Measurements from ENCODE around the gene HACD4. TPM values are rescaled to one million over a fixed set of nuclear protein-coding genes. Genes with fewer than 3 reads are reported as not detected.

HACD4 gene
- total and polyA plus RNA-seq, 9 of the 15 experiments (the other 6 are each of a cell fraction or from before 2014, with no cell fraction given): 0.02 TPM; not detected in 8

- TF ChIP-seq UBTF (IDR thresholded peaks at IDR 0.05; ENCODE audit: borderline replicate concordance in 1 of 2, low read depth in 2 of 2, low read length in 2 of 2): no peak
- TF ChIP-seq ZNF609 (CRISPR knock-in tag; IDR thresholded peaks at IDR 0.05; ENCODE audit: borderline replicate concordance): no peak
- no peak for TF ChIP-seq ELK3 (CRISPR knock-in tag; IDR thresholded peaks at IDR 0.05)
- no peak for TF ChIP-seq ZNF57 (CRISPR knock-in tag; IDR thresholded peaks at IDR 0.05)
- no peak for TF ChIP-seq HDAC1 (IDR thresholded peaks at IDR 0.05)
- TF ChIP-seq NCOA1 (IDR thresholded peaks at IDR 0.05; ENCODE audit: low read depth): no peak
Observed at GRCh38 chr9:21053851-21054250, 22.4 kb upstream of the HACD4 start (continued).
